Stimulated activated CD8-positive, alpha-beta memory T cell treated with anti-CD3 and anti-CD28 coated beads, Interleukin-4, amount 100 ng/mL, for 24 hours (primary cell): ENCODE results near the gene SOX8.
"Not testable (repeated sequence)": the region's sequence is repeated elsewhere in the genome, so short reads cannot be mapped to it uniquely, and the experiment has no call there.

Experiments used
- DNase-seq: peaks from one replicate; pipeline ENCODE4 v3.0.0-alpha.2; 2020; ENCODE audit warnings: low read depth

Gene SOX8

DNA sequence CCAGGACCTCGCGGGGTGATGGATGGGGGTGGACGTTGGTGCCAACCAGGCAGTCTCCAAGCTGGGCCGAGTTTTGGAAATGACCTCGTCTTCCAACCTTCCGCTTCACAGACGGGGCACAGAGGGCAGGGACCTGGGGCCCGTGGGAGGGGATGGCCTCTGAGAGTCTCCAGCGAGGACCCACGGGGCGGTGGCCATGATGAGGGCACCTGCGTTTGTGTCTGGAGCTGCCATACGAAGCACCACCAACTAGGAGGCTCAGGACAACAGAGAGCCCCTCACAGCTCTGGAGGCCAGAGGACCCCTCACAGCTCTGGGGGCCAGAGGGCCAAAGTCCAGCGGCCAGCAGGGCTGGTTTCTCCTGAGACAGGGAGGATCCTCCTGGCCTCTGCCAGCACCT lies 26.5 kb downstream of the SOX8 start:
- no peak for DNase-seq

GRCh38 chr16:1009358-1010150 lies 28.0 kb downstream of the SOX8 start:
- DNase-seq, result no peak

DNA sequence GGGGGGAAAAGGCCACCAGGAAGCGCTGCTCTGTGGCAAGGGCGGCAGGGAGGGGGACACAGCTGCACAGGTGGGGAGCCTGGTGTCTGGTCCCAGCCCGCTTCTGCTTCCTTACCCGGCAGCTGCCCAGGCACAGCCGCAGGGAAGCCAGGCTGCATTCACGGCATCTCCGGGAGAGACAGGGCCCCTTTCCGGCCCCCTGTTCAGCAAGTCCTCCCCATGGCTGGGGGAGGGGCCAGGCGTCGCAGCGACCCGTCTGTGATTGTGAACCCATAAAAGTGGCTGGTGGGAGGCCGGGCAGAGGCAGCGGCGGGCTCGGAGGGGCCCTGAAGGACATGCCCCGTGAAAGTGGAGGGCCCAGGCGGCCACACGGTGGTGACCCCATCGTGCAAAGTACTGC lies 28.7 kb downstream of the SOX8 start:
- no peak for DNase-seq

GRCh38 chr16:1010815-1011214 lies 29.2 kb downstream of the SOX8 start:
- no peak for DNase-seq

- DNase-seq, result no peak
Measured at GRCh38 chr16:1011316-1012082, 29.9 kb downstream of the SOX8 start.

GRCh38 chr16:1012135-1012534 lies 30.6 kb downstream of the SOX8 start:
- no peak for DNase-seq

GRCh38 chr16:1012722-1013592 lies 31.4 kb downstream of the SOX8 start:
- no peak for DNase-seq

DNA sequence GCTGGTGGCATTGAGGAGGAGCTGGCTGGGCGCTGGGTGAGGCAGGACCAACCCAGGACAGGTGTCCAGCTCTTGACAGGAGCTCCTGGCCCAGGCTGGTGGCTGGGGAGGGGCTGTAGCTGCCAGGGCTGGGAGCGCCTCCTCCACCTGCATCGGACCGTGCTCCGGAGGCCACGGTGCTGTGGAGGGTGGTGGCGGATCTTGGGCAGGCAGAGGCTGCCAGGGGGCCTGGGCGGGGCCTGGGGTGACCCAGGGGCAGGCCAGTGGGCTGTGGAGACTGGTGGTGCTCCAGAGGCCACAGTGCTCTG lies 32.0 kb downstream of the SOX8 start:
- DNase-seq, result no peak

DNA sequence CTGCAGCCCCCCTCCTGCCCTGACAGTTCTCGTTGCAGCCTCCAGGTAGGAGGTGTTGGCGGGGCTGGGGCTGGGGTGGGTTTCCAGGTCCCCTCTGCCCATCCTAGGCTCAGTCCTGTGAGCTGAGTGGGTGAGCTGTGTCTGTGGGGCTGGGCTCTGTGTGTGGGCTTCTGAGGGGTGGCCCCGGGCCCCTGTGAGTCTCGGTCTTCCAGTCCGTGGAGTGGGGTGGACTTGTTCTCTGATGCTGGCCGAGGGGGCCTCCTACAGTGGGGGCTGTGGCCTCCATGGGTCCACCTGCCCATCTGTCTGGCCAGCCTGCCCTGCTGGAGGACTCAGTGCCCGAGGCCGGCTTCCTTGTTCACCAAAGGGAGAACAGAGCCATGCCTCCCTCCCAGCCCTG lies 32.7 kb downstream of the SOX8 start:
- no peak for DNase-seq

GRCh38 chr16:1014771-1015495 lies 33.4 kb downstream of the SOX8 start:
- no peak for DNase-seq

DNA sequence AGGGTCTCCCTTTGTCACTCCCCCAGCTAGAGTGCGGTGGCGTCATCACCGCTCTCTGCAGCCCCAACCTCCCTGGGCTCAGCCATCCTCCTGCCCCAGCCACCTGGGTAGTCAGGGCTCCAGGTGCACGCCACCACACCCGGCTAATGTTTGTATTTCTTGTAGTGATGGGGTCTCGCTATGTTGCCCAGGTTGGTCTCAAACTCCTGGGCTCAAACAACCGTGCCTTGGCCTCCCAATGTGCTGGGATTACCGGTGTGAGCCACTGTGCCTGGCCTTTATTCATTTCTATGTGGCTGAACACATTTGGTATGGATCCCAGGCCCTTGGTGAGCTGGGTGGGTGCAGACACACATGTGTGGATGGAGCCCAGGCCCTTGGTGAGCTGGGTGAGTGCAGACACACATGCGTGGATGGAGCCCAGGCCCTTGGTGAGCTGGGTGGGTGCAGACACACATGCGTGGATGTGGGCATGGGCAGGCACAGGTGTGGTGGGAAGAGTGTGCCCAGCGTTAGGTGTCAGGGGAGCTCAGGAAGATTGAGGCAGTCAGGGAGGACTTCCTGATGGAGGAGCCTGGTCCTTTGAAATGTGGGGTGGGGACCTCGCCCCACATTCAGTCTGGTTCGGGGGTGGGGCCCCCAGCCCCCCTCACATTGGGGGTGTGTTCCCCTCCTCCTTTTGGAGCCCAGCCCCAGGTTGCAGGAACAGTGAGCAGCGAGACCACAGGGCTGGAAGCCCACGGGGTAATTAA lies 37.1 kb downstream of the SOX8 start:
- no peak for DNase-seq

GRCh38 chr16:1019231-1020090 lies 37.9 kb downstream of the SOX8 start:
- no peak for DNase-seq

GRCh38 chr16:1020091-1020399 lies 38.5 kb downstream of the SOX8 start:
- DNase-seq, result no peak

- no peak for DNase-seq
Measured at GRCh38 chr16:1020591-1020990, 39.0 kb downstream of the SOX8 start.

GRCh38 chr16:1021553-1022160 lies 40.1 kb downstream of the SOX8 start:
- no peak for DNase-seq

GRCh38 chr16:1022466-1022865 lies 40.9 kb downstream of the SOX8 start:
- no peak for DNase-seq

- DNase-seq, result no peak
Measured at GRCh38 chr16:1024138-1024537, 42.6 kb downstream of the SOX8 start.

DNA sequence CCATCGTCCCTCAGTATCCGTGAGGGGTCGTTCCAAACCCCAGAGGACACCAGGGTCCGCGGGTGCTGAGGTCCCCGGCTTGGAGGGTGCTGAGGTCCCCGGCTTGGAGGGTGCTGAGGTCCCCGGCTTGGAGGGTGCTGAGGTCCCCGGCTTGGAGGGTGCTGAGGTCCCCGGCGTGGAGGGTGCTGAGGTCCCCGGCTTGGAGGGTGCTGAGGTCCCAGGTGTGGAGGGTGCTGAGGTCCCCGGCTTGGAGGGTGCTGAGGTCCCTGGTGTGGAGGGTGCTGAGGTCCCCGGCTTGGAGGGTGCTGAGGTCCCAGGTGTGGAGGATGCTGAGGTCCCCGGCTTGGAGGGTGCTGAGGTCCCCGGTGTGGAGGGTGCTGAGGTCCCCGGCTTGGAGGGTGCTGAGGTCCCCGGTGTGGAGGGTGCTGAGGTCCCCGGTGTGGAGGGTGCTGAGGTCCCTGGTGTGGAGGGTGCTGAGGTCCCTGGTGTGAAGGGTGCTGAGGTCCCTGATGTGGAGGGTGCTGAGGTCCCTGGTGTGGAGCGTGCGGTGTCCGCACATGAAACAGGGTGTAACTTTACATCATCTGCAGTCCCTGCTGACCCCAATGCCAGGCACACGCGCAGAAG lies 43.7 kb downstream of the SOX8 start:
- not testable (repeated sequence) for DNase-seq

GRCh38 chr16:1026057-1026783 lies 44.6 kb downstream of the SOX8 start:
- DNase-seq, result no peak
